Kidney (tissue), 14 donors: ENCODE results near the gene POU2F1. TPM values are rescaled to one million over a fixed set of nuclear protein-coding genes. Genes with fewer than 3 reads are reported as not detected.
A peak's percentile ranks its signal among the peaks of the same experiment; 100 is the strongest.

Experiments
- DNase-seq, 5 donors: peaks; one replicate each; pipeline ENCODE4 v3.0.0-alpha.2; 2013 to 2020
- FAIRE-seq: peaks from 2 replicates; lab custom pipeline; 2012; peaks lifted over from hg19 to GRCh38; lab: Jason Lieb, UNC
- H3K27ac ChIP-seq, 2 donors: one replicate each; pipeline ENCODE4 v1.7.0; 2013; ENCODE audit warnings: low read depth in 2 of 2, low read length in 2 of 2, inconsistent platforms in 1 of 2
- H3K27me3 ChIP-seq: one replicate; pipeline ENCODE4 v1.7.1; 2013; ENCODE audit warnings: low read length, inconsistent platforms; ENCODE audit not compliant: control insufficient read depth, insufficient read depth
- H3K36me3 ChIP-seq, 3 donors: one replicate each; pipeline versions ENCODE4 v1.7.0 to v1.7.1; 2013; ENCODE audit warnings: low read length in 3 of 3, control low read depth in 1 of 3, inconsistent platforms in 1 of 3; ENCODE audit not compliant: insufficient read depth in 3 of 3, control insufficient read depth in 2 of 3
- H3K4me1 ChIP-seq, 3 donors: one replicate each; pipeline versions ENCODE4 v1.7.0 to v1.7.1; 2013; ENCODE audit warnings: low read length in 3 of 3, inconsistent platforms in 1 of 3, low read depth in 1 of 3; ENCODE audit not compliant: control insufficient read depth in 2 of 3, insufficient read depth in 2 of 3
- H3K4me3 ChIP-seq, 3 donors: one replicate each; pipeline versions ENCODE4 v1.7.0 to v1.8.1; 2013; ENCODE audit warnings: low read length in 3 of 3, control low read depth in 1 of 3, inconsistent platforms in 1 of 3
- H3K9ac ChIP-seq, 3 donors: one replicate each; pipeline versions ENCODE4 v1.7.0 to v1.7.1; 2013; ENCODE audit warnings: low read length in 3 of 3, control low read depth in 1 of 3, inconsistent platforms in 1 of 3
- H3K9me3 ChIP-seq, 3 donors: one replicate each; pipeline versions ENCODE4 v1.7.0 to v1.7.1; 2013; ENCODE audit warnings: low read length in 3 of 3, control low read depth in 1 of 3, inconsistent platforms in 1 of 3; ENCODE audit not compliant: control insufficient read depth in 2 of 3, insufficient read depth in 1 of 3
- intact Hi-C: fragments of 100-400 bp; cut with DNase I; formaldehyde crosslinking; loops from one replicate; pipeline ENCODE4 v1.11.1; 2022
- polyA plus RNA-seq: library from polyadenylated mRNA; stranded (reverse); fragments of 350-450 nt; fragmentation: Illumina TruSeq; extraction: RNeasy Lipid Tissue Mini Kit (QIAGEN cat#74804); gene quantifications from one replicate; pipeline ENCODE4 v1.2.3, GENCODE V29; 2014; ENCODE audit warnings: low read depth, low replicate concordance; ENCODE audit not compliant: insufficient read depth
- total RNA-seq: library from RNA; stranded (reverse); fragmentation: NEBNext Ultra II Directional; extraction: Animal tissue kit (Norgen Biotek cat#: 25700); gene quantifications from one replicate; pipeline ENCODE4 v1.2.1, GENCODE V29; 2021
- TF ChIP-seq, protein P1 (sequence below): IDR thresholded peaks from 3 replicates; pipeline ENCODE4 v1.5.1; 2012; ENCODE audit warnings: mild to moderate bottlenecking, moderate library complexity, borderline replicate concordance; ENCODE audit not compliant: insufficient read depth; ENCODE audit errors: extremely low read depth
- donor health status: control.
- donor health status: control.
- donor health status: control.
- donor health status: control.
- donor health status: control.
- donor health status: DM: yes; HTN: yes; CAD: no.
- donor health status: Normal renal cell carcinoma (clear cell type).

The POU2F1 gene
- total and polyA plus RNA-seq, 2 donors from 2014 or later: 1.9 to 25.2 TPM

GRCh38 chr1:167453123-167453522 is 232.4 kb downstream of the POU2F1 start:
- no peak for DNase-seq
- Histone ChIP-seq H3K4me1 (peaks cover 0 to 2% (median 0%) of the 10 kb centered on the region in 3 donors), H3K36me3 (no peaks in the 10 kb centered on the region), H3K4me3 (no peak overlapping the region), H3K9ac (no peak overlapping the region), H3K27me3 (no peaks in the 10 kb centered on the region), H3K9me3 (no peaks in the 10 kb centered on the region), H3K27ac (no peak overlapping the region)
- TF ChIP-seq, protein P1, sequence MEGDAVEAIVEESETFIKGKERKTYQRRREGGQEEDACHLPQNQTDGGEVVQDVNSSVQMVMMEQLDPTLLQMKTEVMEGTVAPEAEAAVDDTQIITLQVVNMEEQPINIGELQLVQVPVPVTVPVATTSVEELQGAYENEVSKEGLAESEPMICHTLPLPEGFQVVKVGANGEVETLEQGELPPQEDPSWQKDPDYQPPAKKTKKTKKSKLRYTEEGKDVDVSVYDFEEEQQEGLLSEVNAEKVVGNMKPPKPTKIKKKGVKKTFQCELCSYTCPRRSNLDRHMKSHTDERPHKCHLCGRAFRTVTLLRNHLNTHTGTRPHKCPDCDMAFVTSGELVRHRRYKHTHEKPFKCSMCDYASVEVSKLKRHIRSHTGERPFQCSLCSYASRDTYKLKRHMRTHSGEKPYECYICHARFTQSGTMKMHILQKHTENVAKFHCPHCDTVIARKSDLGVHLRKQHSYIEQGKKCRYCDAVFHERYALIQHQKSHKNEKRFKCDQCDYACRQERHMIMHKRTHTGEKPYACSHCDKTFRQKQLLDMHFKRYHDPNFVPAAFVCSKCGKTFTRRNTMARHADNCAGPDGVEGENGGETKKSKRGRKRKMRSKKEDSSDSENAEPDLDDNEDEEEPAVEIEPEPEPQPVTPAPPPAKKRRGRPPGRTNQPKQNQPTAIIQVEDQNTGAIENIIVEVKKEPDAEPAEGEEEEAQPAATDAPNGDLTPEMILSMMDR: no peak
- intact Hi-C loops: no loop called here
- no peak for FAIRE-seq

DNA sequence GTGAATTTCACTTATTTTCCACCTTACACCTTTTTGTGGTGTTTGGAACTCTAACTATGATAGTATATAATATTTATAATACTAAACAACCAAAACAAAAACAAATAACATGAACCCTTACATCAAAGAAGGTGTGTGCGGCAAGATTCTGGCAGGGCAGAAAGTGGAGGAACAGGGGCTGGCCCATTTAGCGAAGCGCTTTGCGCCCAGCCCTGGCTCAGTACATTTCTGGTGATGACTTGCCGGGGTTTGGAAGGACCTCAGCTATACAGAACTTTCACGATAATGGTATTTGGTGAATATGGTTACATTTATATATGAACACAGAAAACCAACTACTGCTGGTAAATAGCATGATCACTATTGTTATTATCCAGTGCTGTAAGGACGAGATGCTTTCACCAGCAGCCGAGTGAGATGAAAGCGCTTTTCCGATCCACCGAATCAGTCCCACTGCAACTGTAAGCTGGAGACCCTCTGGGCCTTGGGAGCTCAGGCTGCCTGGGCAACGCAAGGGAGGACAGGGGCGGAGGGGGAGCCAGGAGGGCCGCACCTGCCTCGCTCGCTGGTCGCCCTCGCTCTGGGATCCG is 233.7 kb downstream of the POU2F1 start:
- Histone ChIP-seq H3K4me3 (peak overlapping the region; percentile 52 to 88 (median 82)), H3K9ac (peak overlapping the region; percentile 21 to 85 (median 43)), H3K9me3 (no peaks in the 10 kb centered on the region), H3K27ac (peak overlapping the region; percentile 3 to 43), H3K36me3 (no peaks in the 10 kb centered on the region), H3K27me3 (no peaks in the 10 kb centered on the region), H3K4me1 (peaks cover 0 to 2% (median 0%) of the 10 kb centered on the region in 3 donors)
- FAIRE-seq (no peak), DNase-seq (peak in 1 of 5 donors; percentile 51)
- TF ChIP-seq, protein P1: no peak
- intact Hi-C loops: no loop called here

GRCh38 chr1:167454894-167455785 is 234.5 kb downstream of the POU2F1 start:
- FAIRE-seq (no peak), DNase-seq (peak; percentile 62 to 89 (median 72))
- peak overlapping the region; percentile 52 to 88 (median 82) for H3K4me3 ChIP-seq
- peak overlapping the region; percentile 17 to 63 for H3K27ac ChIP-seq
- TF ChIP-seq, protein P1: no peak
- H3K4me1 ChIP-seq: peaks cover 0 to 2% (median 0%) of the 10 kb centered on the region in 3 donors
- peak overlapping the region in 2 of 3 donors; percentile 60 to 85 for H3K9ac ChIP-seq
- no peaks in the 10 kb centered on the region for H3K27me3 ChIP-seq
- no peaks in the 10 kb centered on the region for H3K36me3 ChIP-seq
- H3K9me3 ChIP-seq: no peaks in the 10 kb centered on the region
- intact Hi-C loops: no loop called here
